ENCODE data around the gene C3. TPM values are rescaled to one million over a fixed set of nuclear protein-coding genes. Genes with fewer than 3 reads are reported as not detected.
A peak's percentile ranks its signal among the peaks of the same experiment; 100 is the strongest.

Gene C3
- total RNA-seq, 1 donor from 2014 or later = 1.6 TPM

DNA sequence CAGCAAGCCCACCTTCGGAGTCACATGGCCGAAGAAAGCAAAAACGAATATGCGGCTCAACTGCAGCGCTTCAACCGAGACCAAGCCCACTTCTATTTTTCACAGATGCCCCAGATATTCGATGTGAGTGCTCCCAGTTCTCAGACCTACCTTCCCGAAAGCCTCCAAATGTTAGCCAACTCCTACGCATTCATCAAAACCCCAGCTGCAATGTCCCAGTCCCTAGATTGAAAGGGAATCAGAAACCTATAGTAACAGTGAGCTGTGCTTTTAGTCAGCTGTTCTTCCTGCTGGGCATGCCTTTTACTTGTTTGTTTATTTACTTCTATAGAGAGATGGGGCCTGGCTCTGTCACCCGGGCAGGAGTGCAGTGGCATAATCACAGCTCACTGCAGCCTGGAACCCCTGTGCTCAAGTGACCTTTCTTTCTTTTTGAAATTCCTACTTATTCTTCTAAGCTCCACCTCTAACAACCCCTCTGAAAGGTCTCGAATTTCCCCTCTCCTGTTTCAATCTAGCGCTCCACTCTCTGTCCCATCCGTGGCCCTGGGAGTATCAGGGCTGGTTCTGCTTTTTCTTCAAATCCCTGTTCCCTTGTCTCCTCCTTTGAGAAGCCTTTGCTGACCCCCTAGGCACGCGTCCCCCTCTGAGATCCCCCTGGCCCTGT, 23.4 kb upstream of the C3 start:
- H3K27me3 Mint-ChIP-seq = no peaks in the 10 kb centered on the region
- DNase-seq (ENCODE audit: low spot score, unreplicated experiment) = no peak
- peaks cover 8% of the 10 kb centered on the region for H3K4me1 Mint-ChIP-seq (ENCODE audit: low read depth)
- H3K27ac Mint-ChIP-seq = peak overlapping the region; percentile 89
- peaks cover 31% of the 10 kb centered on the region for H3K36me3 Mint-ChIP-seq (ENCODE audit: insufficient read depth)
- H3K9me3 Mint-ChIP-seq (ENCODE audit: low read depth) = no peaks in the 10 kb centered on the region
- TF ChIP-seq, protein P1, sequence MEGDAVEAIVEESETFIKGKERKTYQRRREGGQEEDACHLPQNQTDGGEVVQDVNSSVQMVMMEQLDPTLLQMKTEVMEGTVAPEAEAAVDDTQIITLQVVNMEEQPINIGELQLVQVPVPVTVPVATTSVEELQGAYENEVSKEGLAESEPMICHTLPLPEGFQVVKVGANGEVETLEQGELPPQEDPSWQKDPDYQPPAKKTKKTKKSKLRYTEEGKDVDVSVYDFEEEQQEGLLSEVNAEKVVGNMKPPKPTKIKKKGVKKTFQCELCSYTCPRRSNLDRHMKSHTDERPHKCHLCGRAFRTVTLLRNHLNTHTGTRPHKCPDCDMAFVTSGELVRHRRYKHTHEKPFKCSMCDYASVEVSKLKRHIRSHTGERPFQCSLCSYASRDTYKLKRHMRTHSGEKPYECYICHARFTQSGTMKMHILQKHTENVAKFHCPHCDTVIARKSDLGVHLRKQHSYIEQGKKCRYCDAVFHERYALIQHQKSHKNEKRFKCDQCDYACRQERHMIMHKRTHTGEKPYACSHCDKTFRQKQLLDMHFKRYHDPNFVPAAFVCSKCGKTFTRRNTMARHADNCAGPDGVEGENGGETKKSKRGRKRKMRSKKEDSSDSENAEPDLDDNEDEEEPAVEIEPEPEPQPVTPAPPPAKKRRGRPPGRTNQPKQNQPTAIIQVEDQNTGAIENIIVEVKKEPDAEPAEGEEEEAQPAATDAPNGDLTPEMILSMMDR (IDR thresholded peaks at IDR 0.05; ENCODE audit: unreplicated experiment) = no peak
- H3K4me3 Mint-ChIP-seq (ENCODE audit: low read depth) = no peak overlapping the region

DNA sequence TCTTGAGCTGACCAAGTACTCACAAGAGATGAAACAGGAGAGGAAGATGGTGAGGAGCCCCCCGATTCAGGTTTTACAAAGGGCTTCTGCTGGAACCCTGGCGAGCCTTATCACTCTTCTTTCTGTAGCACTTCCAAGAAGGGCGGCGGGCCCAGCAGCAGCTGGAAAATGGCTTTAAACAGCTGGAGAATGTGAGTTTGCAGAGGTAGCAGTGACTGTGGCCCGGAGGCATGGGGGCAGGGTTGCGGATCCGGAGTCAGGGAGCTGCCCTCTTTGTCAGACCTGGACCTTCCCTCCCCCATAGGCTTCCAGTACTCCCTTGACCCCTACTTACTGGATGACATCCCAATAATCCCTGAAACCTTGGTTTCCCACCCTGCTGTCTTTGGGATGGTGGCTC, 22.6 kb upstream of the C3 start:
- DNase-seq (ENCODE audit: low spot score, unreplicated experiment) = no peak
- TF ChIP-seq, protein P1 (IDR thresholded peaks at IDR 0.05; ENCODE audit: unreplicated experiment) = no peak
- Mint-ChIP-seq H3K27me3 (no peaks in the 10 kb centered on the region), H3K27ac (peak overlapping the region; percentile 39), H3K9me3 (ENCODE audit: low read depth) (no peaks in the 10 kb centered on the region), H3K4me1 (ENCODE audit: low read depth) (peaks cover 15% of the 10 kb centered on the region), H3K4me3 (ENCODE audit: low read depth) (no peak overlapping the region), H3K36me3 (ENCODE audit: insufficient read depth) (peaks cover 28% of the 10 kb centered on the region)

DNA sequence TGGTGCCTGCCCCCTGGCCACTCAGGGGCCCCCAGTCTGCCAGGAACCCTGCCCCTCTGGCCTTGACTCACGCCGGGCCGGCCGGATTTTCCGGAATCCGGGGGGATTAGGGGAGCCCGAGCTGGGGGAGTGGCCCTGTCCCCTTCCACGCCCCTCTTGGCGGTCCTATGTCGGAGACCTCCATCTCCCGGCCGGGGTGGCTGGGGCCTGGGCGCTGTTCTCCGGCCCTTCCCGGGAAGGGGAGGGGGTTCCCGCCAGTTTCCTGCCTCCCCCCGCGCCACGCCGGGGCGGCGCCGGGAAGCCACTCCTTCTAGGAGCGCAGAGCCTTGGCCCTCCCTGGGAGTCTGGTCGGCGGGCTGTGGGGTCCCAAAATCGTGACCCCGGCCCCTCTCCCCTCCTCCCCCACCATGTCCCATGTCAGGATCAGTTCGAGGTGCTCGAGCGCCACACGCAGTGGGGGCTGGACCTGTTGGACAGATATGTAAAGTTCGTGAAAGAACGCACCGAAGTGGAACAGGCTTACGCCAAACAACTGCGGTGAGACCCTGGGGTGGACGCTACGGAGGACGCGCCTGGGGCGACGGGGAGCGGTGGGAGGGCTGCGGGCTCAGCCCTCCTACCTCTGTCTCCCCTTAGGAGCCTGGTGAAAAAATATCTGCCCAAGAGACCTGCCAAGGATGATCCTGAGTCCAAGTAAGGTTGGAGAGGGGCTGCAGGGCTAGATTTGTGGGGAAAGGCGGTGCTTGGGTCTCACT, 20.3 kb upstream of the C3 start:
- peaks cover 20% of the 10 kb centered on the region for H3K36me3 Mint-ChIP-seq (ENCODE audit: insufficient read depth)
- peak overlapping the region; percentile 81 for H3K4me3 Mint-ChIP-seq (ENCODE audit: low read depth)
- H3K9me3 Mint-ChIP-seq (ENCODE audit: low read depth) = no peaks in the 10 kb centered on the region
- TF ChIP-seq, protein P1 (IDR thresholded peaks at IDR 0.05; ENCODE audit: unreplicated experiment) = no peak
- H3K27ac Mint-ChIP-seq = peak overlapping the region; percentile 74
- H3K4me1 Mint-ChIP-seq (ENCODE audit: low read depth) = peaks cover 27% of the 10 kb centered on the region
- H3K27me3 Mint-ChIP-seq = no peaks in the 10 kb centered on the region
- peak; percentile 44 for DNase-seq (ENCODE audit: low spot score, unreplicated experiment)

DNA sequence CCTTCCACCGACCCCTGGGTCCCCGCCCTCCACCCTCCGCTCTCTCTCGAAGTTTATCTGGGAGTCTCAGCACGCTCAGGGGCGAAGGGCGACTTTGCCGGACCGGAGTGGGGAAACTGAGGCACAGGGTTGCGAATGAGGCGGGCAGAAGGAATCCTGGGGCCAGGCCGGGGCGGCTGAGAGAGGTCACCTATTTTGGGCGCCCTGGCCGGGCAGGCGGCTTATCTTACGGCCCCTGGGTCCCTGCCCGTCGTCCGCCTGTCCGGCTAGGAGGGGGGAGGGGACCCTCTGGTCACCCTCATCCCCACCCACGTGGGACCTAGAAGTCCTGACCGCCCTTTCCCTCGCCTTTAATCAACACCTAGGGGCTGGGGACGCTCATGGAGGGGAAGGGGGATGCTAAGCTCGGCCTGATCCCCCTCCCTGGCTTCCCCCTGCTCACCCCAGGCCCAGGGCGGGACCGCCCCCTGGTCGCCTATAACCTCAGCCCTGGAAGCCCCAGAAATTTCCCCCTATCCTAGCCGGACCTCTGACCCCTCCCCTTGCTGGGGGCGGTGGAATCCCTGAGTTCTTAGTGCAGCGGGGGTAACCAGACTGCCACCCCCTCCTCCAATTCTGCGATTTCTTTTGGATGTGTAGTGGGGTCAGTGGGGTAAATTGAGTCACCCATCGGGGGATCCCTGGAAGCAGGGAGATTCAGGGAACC, 19.6 kb upstream of the C3 start:
- TF ChIP-seq, protein P1 (IDR thresholded peaks at IDR 0.05; ENCODE audit: unreplicated experiment) = no peak
- H3K4me3 Mint-ChIP-seq (ENCODE audit: low read depth) = peak overlapping the region; percentile 81
- peaks cover 13% of the 10 kb centered on the region for H3K36me3 Mint-ChIP-seq (ENCODE audit: insufficient read depth)
- H3K9me3 Mint-ChIP-seq (ENCODE audit: low read depth) = no peaks in the 10 kb centered on the region
- H3K27me3 Mint-ChIP-seq = no peaks in the 10 kb centered on the region
- no peak for DNase-seq (ENCODE audit: low spot score, unreplicated experiment)
- H3K27ac Mint-ChIP-seq = peak overlapping the region; percentile 33
- H3K4me1 Mint-ChIP-seq (ENCODE audit: low read depth) = peaks cover 29% of the 10 kb centered on the region

DNA sequence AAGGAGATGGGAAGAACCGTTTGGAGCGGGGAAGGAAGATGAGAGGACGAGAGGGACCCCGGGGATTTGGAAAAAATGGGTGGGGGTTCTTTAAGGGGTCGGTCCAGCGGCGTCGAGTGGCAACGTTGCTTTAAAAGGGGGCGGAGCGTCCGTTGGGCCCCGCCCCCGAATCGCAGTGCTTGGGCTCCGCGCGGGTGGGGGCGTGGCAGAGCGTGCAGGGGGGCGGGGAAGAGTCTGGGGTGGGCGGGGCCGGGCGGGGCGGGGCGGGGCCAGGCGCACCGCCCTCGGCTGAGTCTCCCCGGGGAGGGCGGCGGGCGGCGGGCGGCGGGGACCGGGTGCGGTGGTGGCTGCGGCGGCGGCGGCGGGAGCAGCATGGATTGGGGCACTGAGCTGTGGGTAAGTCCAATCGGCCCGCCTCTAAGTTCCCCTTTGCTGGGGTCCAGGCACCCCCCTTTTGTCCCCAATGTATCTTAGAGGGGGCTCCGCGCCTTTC, 19.0 kb upstream of the C3 start, which contains the start of gene TRIP10:
Gene TRIP10 (plus strand): TSS at position 291 of the 493 bp plus-strand sequence. CDS start 82 bp downstream, at position 373.
- H3K4me3 Mint-ChIP-seq (ENCODE audit: low read depth) = peak within 1 kb of the TSS; percentile 91
- H3K36me3 Mint-ChIP-seq (ENCODE audit: insufficient read depth) = peaks cover 13% of the 10 kb centered on the region

More for the DNA sequence above, 19.0 kb upstream of the C3 start, which contains the start of gene TRIP10:
- peaks cover 30% of the 10 kb centered on the region for H3K4me1 Mint-ChIP-seq (ENCODE audit: low read depth)
- no peaks in the 10 kb centered on the region for H3K9me3 Mint-ChIP-seq (ENCODE audit: low read depth)
- peak; percentile 62 for DNase-seq (ENCODE audit: low spot score, unreplicated experiment)
- TF ChIP-seq, protein P1 (IDR thresholded peaks at IDR 0.05; ENCODE audit: unreplicated experiment) = no peak
- peak within 1 kb of the TSS; percentile 90 for H3K27ac Mint-ChIP-seq
- H3K27me3 Mint-ChIP-seq = no peaks in the 10 kb centered on the region

Measured in progenitor cell of endocrine pancreas (in vitro differentiated cells).